ENCODE results near the gene TMEM132E. TPM values are rescaled to one million over a fixed set of nuclear protein-coding genes. Genes with fewer than 3 reads are reported as not detected.
A peak's percentile ranks its signal among the peaks of the same experiment; 100 is the strongest.

TMEM132E gene
- total and polyA plus RNA-seq, 12 donors: 0.04 to 0.09 TPM; not detected in 10

GRCh38 chr17:34623856-34624766 lies 44.7 kb downstream of the TMEM132E start:
- ATAC-seq (no peak), DNase-seq (no peak)
- Histone ChIP-seq H3K27me3 (peaks cover 0 to 97% (median 89%) of the 10 kb centered on the region in 7 donors), H3K27ac (no peak overlapping the region), H3K36me3 (no peaks in the 10 kb centered on the region), H3K4me1 (peaks cover 0 to 7% (median 0%) of the 10 kb centered on the region in 9 donors), H3K9me3 (no peaks in the 10 kb centered on the region), H3K4me3 (no peak overlapping the region)
- no peak for TF ChIP-seq CTCF (IDR thresholded peaks at IDR 0.05)
- intact Hi-C loops (cut with DNase I): no loop called here
- WGBS, 2 donors: 40 to 43% methylated on average over 12 of the region's 12 CpGs

- no peak for DNase-seq
Observed at GRCh38 chr17:34624767-34625383, 45.5 kb downstream of the TMEM132E start.

GRCh38 chr17:34626121-34626681 lies 46.8 kb downstream of the TMEM132E start:
- ATAC-seq (peak in 1 of 8 donors; percentile 22), DNase-seq (no peak)
- 7% methylated on average over 53 of the region's 53 CpGs for WGBS, 2 donors
- intact Hi-C loops (cut with DNase I): no loop called here
- peaks cover 0 to 7% (median 0%) of the 10 kb centered on the region in 9 donors for H3K4me1 ChIP-seq
- H3K36me3 ChIP-seq: no peaks in the 10 kb centered on the region
- H3K27ac ChIP-seq: no peak overlapping the region
- peaks cover 0 to 96% (median 92%) of the 10 kb centered on the region in 7 donors for H3K27me3 ChIP-seq
- no peak overlapping the region for H3K4me3 ChIP-seq
- H3K9me3 ChIP-seq: no peaks in the 10 kb centered on the region
- peak in 1 of 9 donors; percentile 12 for TF ChIP-seq CTCF (IDR thresholded peaks at IDR 0.05)

More at GRCh38 chr17:34624767-34625383, 45.5 kb downstream of the TMEM132E start:
- H3K36me3 ChIP-seq: no peaks in the 10 kb centered on the region
- H3K9me3 ChIP-seq: no peaks in the 10 kb centered on the region
- TF ChIP-seq CTCF (IDR thresholded peaks at IDR 0.05): no peak
- intact Hi-C loops (cut with DNase I): no loop called here
- H3K27me3 ChIP-seq: peaks cover 0 to 98% (median 92%) of the 10 kb centered on the region in 7 donors
- no peak for ATAC-seq
- H3K4me1 ChIP-seq: peaks cover 0 to 7% (median 0%) of the 10 kb centered on the region in 9 donors
- H3K4me3 ChIP-seq: no peak overlapping the region
- 27 to 30% methylated on average over 7 of the region's 7 CpGs for WGBS, 2 donors
- no peak overlapping the region for H3K27ac ChIP-seq

- ATAC-seq: no peak
Observed at GRCh38 chr17:34628879-34629278, 49.5 kb downstream of the TMEM132E start.

More at GRCh38 chr17:34628879-34629278, 49.5 kb downstream of the TMEM132E start:
- DNase-seq: no peak
- no peak overlapping the region for H3K4me3 ChIP-seq
- H3K27me3 ChIP-seq: peaks cover 0 to 99% (median 90%) of the 10 kb centered on the region in 7 donors
- no peak for TF ChIP-seq CTCF (IDR thresholded peaks at IDR 0.05)
- WGBS, 2 donors: 87 to 90% methylated on average over 8 of the region's 8 CpGs
- no peaks in the 10 kb centered on the region for H3K9me3 ChIP-seq
- H3K27ac ChIP-seq: no peak overlapping the region
- no peaks in the 10 kb centered on the region for H3K36me3 ChIP-seq
- H3K4me1 ChIP-seq: peaks cover 0 to 7% (median 0%) of the 10 kb centered on the region in 9 donors
- intact Hi-C loops (cut with DNase I): no loop called here
